Immature natural killer cell (primary cell): Measurements from ENCODE around the gene NBPF9. TPM values are rescaled to one million over a fixed set of nuclear protein-coding genes. Genes with fewer than 3 reads are reported as not detected.
"Not testable (repeated sequence)": the region's sequence is repeated elsewhere in the genome, so short reads cannot be mapped to it uniquely, and the experiment has no call there.

Experiments used
- DNase-seq, 3 donors: peaks; one replicate each; pipeline ENCODE4 v3.0.0; 2022; ENCODE audit warnings: mixed read lengths in 1 of 3
- H3K27ac Mint-ChIP-seq, 6 donors: one replicate each; pipeline ENCODE4 v1.8.0; 2020; ENCODE audit warnings: mixed read lengths in 6 of 6, mild to moderate bottlenecking in 5 of 6, inconsistent platforms in 4 of 6, moderate library complexity in 3 of 6
- H3K27me3 Mint-ChIP-seq, 3 donors: one replicate each; pipeline ENCODE4 v1.8.0; 2020 to 2021; ENCODE audit warnings: low read depth in 3 of 3, mild to moderate bottlenecking in 3 of 3, mixed read lengths in 3 of 3, moderate library complexity in 3 of 3, inconsistent platforms in 1 of 3
- H3K36me3 Mint-ChIP-seq, 3 donors: one replicate each; pipeline ENCODE4 v1.8.0; 2020; ENCODE audit warnings: mixed read lengths in 3 of 3, inconsistent platforms in 2 of 3, mild to moderate bottlenecking in 2 of 3
- H3K4me1 Mint-ChIP-seq, 2 donors: one replicate each; pipeline ENCODE4 v1.8.0; 2020; ENCODE audit warnings: inconsistent platforms in 2 of 2, mild to moderate bottlenecking in 2 of 2, mixed read lengths in 2 of 2, moderate library complexity in 1 of 2
- H3K4me3 Mint-ChIP-seq, 5 donors: one replicate each; pipeline ENCODE4 v1.8.0; 2020; ENCODE audit warnings: mild to moderate bottlenecking in 5 of 5, mixed read lengths in 5 of 5, inconsistent platforms in 3 of 5, moderate library complexity in 3 of 5
- H3K9me3 Mint-ChIP-seq, 6 donors: one replicate each; pipeline ENCODE4 v1.8.0; 2020; ENCODE audit warnings: mild to moderate bottlenecking in 6 of 6, mixed read lengths in 6 of 6, inconsistent platforms in 4 of 6, moderate library complexity in 3 of 6
- polyA plus RNA-seq, 3 donors: library from polyadenylated mRNA; unstranded; fragments of 300-500 nt; fragmentation: Illumina TruSeq; gene quantifications; one replicate each; pipeline ENCODE4 v1.2.3, GENCODE V29; 2021

NBPF9 gene
- polyA plus RNA-seq, 3 donors from 2014 or later: 0.08 to 0.61 (median 0.37) TPM

DNA sequence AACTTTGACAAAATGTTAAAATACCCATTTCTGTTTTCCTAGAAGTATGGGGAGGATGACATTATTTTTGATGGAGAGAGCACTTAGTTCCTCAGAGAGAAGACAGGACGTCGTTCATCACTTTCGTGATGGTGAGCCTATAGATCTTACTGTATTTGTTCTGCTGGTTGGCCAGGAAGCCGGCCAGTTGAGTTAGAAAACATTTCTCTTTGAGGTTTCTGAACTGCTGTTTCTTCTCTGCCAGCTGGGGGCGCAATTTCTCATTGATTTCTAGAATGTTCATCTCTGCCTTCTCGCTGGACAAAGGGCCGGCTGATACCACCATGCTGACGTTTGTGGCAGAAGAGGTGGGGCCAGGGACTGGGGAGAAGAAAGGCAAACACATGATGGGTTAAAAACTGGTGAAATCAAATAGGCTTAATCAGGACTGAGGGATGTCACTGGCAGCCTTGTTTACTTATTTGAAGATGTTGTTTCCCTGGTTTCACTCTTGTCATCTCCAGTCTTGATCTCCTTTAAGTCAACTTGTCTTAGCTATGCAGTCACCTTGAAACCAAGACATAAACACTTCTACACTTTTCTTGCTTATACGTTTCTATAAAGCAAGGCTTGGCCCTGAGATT lies 27.7 kb downstream of the NBPF9 start:
- DNase-seq, H3K27ac Mint-ChIP-seq, H3K4me1 Mint-ChIP-seq, H3K27me3 Mint-ChIP-seq, H3K4me3 Mint-ChIP-seq, H3K36me3 Mint-ChIP-seq, H3K9me3 Mint-ChIP-seq: not testable (repeated sequence)

GRCh38 chr1:149064611-149065010 lies 38.7 kb downstream of the NBPF9 start:
- H3K4me1 Mint-ChIP-seq, H3K27me3 Mint-ChIP-seq, H3K9me3 Mint-ChIP-seq: not testable (repeated sequence)

GRCh38 chr1:149043056-149043455 lies 60.3 kb downstream of the NBPF9 start:
- H3K27ac Mint-ChIP-seq: not testable (repeated sequence)

More at GRCh38 chr1:149064611-149065010, 38.7 kb downstream of the NBPF9 start:
- not testable (repeated sequence) for H3K36me3 Mint-ChIP-seq, H3K27ac Mint-ChIP-seq, H3K4me3 Mint-ChIP-seq, DNase-seq

GRCh38 chr1:149033916-149034315 lies 69.4 kb downstream of the NBPF9 start:
- not testable (repeated sequence) for H3K36me3 Mint-ChIP-seq, H3K4me3 Mint-ChIP-seq, H3K27ac Mint-ChIP-seq, H3K4me1 Mint-ChIP-seq, DNase-seq, H3K27me3 Mint-ChIP-seq, H3K9me3 Mint-ChIP-seq

More at GRCh38 chr1:149043056-149043455, 60.3 kb downstream of the NBPF9 start:
- H3K9me3 Mint-ChIP-seq, H3K27me3 Mint-ChIP-seq, H3K36me3 Mint-ChIP-seq, H3K4me1 Mint-ChIP-seq, H3K4me3 Mint-ChIP-seq, DNase-seq: not testable (repeated sequence)

- not testable (repeated sequence) for H3K27ac Mint-ChIP-seq, H3K9me3 Mint-ChIP-seq, H3K36me3 Mint-ChIP-seq, DNase-seq, H3K27me3 Mint-ChIP-seq, H3K4me1 Mint-ChIP-seq, H3K4me3 Mint-ChIP-seq
These were observed 79.0 kb downstream of the NBPF9 start for GRCh38 chr1:149024327-149024726.

DNA sequence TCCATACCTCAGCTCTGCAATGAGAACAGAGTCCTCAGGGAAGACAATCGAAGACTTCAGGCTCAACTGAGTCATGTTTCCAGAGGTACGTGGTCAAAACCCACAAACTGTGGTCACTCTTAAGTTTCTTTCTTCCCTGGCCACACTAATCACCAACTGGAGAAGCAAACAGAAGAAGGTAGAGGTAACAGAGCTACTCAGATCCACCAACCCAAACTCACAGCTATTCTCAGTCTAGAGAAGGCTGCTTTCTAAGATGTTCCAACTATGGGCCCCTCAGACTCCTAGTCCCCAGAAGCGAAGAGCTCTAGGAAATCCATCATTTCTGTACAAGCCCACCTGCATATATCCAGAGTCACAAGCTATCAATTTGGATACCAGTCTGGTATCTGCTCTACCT lies 84.8 kb downstream of the NBPF9 start:
- H3K36me3 Mint-ChIP-seq, H3K27ac Mint-ChIP-seq, H3K4me3 Mint-ChIP-seq, DNase-seq, H3K27me3 Mint-ChIP-seq, H3K4me1 Mint-ChIP-seq, H3K9me3 Mint-ChIP-seq: not testable (repeated sequence)

DNA sequence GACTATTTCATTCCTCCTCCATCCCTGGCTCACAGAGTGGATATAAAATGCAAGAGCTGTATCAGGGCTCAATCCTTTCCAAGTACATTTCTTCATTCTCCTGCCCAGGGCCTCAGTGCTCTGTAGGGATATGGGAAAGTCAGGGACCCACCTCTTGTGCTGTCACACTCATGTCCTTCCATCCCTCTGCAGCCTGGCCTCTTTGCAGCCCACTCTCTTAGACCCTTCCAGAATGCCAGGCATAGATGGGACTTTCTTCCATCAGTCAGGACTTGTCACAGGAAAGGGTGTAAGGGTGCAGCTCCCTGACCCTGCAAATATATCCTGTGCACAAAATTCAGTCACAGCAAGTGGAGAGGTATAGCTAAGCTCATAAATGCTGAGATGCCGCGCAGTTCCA lies 86.7 kb downstream of the NBPF9 start:
- H3K4me1 Mint-ChIP-seq, DNase-seq, H3K4me3 Mint-ChIP-seq, H3K27me3 Mint-ChIP-seq, H3K36me3 Mint-ChIP-seq, H3K9me3 Mint-ChIP-seq, H3K27ac Mint-ChIP-seq: not testable (repeated sequence)

DNA sequence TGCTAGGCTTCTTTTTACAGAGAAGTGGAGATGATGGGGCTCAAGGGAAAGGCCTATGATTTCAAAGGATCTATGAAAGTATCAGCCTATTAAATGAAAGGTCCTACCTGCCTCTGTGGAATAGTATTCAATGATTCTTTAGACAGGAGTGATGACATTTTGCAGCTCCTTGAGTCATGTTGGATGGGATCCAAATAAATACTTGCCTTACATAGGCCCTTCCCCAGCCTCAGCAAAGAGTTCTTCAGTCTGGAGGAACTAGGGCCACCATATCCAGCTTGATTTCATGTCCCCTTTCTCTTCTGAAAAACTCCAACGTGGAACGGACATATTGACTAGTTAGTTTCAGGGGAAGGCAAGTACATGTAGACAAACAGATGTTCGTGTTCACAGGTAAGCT lies 87.8 kb downstream of the NBPF9 start:
- H3K27ac Mint-ChIP-seq, H3K27me3 Mint-ChIP-seq, H3K4me1 Mint-ChIP-seq, H3K36me3 Mint-ChIP-seq, DNase-seq, H3K4me3 Mint-ChIP-seq, H3K9me3 Mint-ChIP-seq: not testable (repeated sequence)

DNA sequence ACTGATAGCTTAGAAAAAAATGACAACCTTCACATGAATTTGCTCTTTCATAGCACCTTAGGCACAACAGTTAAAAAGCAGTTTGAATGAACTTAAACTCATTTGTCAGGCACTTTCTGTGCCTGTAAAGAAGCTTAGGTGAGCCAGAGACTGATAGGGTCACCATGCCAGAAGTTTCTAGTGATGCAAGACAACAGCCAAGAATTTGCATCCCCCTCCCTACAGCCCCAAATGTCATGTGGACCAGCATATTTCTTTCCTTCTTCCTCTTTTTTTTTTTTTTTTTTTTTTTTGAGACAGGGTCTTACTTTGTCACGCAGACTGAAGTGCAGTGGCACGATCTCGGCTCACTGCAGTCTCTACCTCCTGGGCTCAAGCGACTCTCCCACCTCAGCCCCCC lies 89.8 kb downstream of the NBPF9 start:
- not testable (repeated sequence) for H3K4me1 Mint-ChIP-seq, H3K4me3 Mint-ChIP-seq, H3K27me3 Mint-ChIP-seq, H3K9me3 Mint-ChIP-seq, H3K27ac Mint-ChIP-seq, DNase-seq, H3K36me3 Mint-ChIP-seq

GRCh38 chr1:149012599-149012998 lies 90.8 kb downstream of the NBPF9 start:
- not testable (repeated sequence) for H3K9me3 Mint-ChIP-seq, H3K27me3 Mint-ChIP-seq, H3K27ac Mint-ChIP-seq, DNase-seq, H3K4me3 Mint-ChIP-seq, H3K4me1 Mint-ChIP-seq, H3K36me3 Mint-ChIP-seq

GRCh38 chr1:149009761-149010160 lies 93.6 kb downstream of the NBPF9 start:
- DNase-seq, H3K9me3 Mint-ChIP-seq, H3K4me1 Mint-ChIP-seq, H3K27me3 Mint-ChIP-seq, H3K4me3 Mint-ChIP-seq, H3K27ac Mint-ChIP-seq, H3K36me3 Mint-ChIP-seq: not testable (repeated sequence)

DNA sequence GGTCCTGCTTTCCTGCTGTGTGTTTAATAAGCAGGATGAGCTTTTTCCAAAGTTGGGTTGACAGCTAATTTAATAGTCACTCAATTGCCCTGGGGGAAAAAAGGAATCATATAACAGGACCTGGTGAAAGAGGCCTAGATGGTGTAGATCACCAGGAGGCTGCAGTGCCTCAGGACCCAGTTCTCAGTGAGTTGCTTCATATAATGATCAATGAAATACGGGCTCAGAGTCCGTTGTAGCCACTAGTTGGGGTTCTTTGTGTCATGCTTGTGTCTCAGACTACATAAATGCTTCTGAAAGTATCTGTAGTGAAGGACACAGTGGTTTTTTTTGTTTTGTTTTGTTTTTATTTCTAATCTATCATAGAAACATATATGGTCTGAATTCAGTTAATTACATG lies 94.6 kb downstream of the NBPF9 start:
- not testable (repeated sequence) for H3K9me3 Mint-ChIP-seq, H3K4me1 Mint-ChIP-seq, H3K27ac Mint-ChIP-seq, H3K27me3 Mint-ChIP-seq, H3K4me3 Mint-ChIP-seq, DNase-seq, H3K36me3 Mint-ChIP-seq

GRCh38 chr1:149008326-149008725 lies 95.0 kb downstream of the NBPF9 start:
- not testable (repeated sequence) for H3K4me3 Mint-ChIP-seq, H3K36me3 Mint-ChIP-seq, H3K27ac Mint-ChIP-seq, H3K27me3 Mint-ChIP-seq, H3K4me1 Mint-ChIP-seq, DNase-seq, H3K9me3 Mint-ChIP-seq
